GM21447 (cell line): ENCODE measurements around the gene GLIPR2.
A peak's percentile ranks its signal among the peaks of the same experiment; 100 is the strongest.
"Not testable (repeated sequence)": the region's sequence is repeated elsewhere in the genome, so short reads cannot be mapped to it uniquely, and the experiment has no call there.

Experiments
- ATAC-seq: cut with Tn5 transposase; IDR thresholded peaks from one replicate; pipeline ENCODE4 v1.9.1; 2021; ENCODE audit not compliant: unreplicated experiment

Gene GLIPR2

DNA sequence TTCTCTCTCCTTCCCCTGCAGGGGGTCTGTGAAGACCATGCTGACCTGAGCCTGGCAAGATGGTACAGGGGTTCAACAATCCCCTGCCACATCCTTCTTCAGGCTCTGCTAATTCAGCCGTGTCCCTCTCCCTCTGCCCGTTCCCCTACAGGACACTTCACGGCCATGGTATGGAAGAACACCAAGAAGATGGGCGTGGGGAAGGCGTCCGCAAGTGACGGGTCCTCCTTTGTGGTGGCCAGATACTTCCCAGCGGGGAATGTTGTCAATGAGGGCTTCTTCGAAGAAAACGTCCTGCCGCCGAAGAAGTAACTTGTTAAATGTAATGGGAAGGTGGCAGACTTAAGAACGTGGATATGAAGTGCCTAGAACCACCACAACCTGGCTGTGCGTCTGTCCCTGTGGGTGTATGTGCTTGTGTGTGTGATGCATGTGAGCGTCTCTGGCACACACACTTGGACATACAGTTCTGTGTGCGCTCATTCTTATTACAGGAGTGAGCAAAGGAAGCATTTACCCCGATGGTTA, 25.7 kb downstream of the GLIPR2 start:
- ATAC-seq, result no peak

DNA sequence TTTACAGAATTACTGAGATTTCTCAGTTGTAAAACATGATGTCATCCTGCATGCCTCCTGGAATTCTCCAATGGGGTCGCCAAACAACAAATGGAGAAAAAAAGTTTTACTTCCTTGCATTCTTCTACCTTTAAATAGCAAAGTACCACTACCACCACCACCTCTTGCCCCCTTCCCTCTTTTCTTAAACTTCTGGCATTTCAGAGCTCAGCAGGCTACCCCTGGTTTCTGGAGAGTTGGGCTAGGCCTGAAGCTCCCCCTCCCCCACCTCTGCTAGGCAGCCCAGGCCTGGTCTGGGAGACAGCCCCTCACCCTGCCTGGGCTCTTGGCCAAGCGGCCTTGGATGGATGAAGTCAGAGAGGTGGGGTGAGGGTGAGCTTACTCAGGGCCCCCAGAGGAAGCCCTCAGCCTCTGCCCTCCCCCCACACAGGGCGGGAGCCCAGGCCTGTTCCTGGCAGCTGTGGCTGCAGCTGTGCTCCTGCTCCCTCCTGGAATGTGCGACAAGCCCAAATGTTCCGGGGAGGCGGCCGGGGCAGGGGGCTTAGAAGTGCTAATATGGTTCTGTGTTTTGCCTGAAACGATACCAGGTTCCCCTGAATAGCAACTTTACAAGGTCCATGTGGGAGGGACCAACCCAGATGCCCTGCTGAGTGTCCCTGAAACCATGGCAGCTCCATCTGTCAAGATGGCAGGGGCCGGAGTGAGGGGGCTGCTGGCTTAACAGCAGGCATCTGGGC, 26.7 kb downstream of the GLIPR2 start:
- ATAC-seq, result no peak

DNA sequence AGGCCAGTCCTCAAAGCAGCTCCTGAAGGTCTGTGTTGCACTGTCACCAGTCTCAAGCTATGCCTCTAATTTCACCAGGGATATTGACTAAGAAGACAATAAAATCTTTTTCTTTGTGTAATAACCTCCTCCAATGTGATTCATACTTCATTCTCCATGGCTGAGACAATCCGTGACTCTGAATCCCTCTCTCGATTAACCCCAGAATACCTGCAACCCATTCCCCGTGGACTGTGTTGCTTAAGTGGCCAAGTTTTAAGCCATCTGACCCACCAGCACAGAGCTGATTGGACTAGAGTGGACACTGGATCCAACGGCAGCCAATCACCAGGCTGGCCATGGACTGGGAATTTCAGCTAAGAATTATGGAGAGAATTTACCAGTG, 27.2 kb downstream of the GLIPR2 start:
- no peak for ATAC-seq

DNA sequence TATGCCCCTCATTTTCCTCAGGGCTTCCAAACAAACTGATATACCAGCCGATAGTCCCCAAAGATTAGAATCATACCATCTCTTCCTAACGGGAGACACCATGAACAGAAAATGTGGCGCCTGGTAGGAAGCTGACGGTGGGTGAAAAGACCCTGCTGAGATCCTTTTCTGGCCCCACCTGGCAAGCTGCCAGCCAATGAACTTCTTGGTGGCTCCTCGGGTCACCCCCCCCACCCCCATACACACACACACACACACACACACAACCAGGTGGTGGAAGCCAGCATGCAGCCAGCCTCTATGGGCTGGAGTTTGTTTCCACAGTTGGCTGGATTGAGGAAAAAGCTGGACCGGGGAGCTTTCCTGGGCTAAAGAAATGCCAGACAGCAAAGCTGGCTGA, 27.8 kb downstream of the GLIPR2 start:
- no peak for ATAC-seq

DNA sequence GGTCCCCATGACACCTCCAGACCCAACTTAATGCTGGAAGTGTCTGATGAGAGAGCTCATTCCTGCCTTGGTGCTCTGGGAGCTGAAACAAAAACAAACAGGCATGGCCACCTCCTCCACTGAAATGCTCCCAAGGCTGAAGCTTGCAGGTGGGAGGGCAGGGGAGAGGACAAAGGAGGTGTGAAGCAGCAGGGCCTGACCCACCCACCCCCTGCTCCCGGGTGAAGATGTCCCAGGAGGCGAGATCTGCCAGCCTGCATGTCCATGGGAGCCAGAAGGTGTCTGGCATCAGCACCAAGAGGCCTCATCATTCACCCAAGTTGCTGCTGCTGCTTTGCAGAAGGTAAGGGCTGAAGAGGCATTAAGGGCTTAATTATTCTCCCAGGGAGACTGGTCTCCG, 28.5 kb downstream of the GLIPR2 start:
- ATAC-seq, result no peak

DNA sequence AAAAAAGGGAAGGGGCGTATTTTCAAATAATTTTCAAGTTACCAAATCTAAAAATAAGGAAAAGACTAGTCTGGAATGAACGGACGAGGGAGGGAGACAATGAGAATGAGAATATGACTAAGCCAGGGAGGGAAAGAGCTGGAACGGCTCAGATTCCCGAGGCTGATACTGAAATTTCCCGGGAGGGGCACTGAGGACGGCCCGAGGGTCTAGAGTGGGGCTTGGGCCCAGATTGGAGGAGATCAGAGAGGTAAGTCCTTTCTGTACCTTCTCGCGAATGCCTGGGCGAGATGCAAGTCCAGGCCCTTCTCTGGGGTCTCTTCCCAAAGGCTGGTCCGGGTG, 29.3 kb downstream of the GLIPR2 start:
- ATAC-seq, result no peak

DNA sequence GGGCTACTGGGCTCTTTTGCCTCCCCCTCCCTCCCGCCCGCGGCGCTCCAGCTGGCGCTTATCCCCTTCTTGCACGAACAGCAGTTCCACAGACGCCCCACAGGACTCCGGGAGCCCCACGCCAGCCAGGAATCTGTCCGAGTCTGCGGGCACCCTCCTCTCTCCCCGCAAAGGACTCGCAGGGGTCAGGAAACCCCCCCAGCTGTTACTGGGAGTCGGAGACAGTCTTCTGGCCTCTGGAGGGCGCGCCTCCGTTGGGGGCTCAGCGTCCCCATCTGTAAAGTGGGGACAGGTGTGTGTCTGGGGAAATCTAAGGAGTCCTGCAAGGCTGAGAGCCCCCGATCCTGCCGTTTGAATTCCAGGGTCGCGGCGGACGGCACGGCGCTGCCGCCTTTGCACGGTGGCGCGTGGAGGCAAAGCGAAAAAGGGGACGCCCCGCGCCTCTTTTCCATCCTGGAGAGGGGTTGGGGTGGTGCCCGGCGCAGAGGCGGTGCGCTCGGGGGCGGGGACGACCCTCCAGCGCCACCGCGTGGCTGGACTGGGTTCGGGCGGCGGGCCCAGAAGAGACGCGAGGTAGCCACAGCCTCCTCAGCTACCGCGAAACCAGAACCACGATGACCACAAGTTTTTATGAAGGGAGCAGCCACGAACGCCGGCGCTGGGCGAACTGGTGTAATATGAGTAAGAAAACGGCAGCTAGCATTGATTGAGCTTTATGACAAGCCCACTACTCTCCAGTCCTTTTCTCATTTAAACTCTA, 29.8 kb downstream of the GLIPR2 start:
- ATAC-seq, result peak; percentile 90

DNA sequence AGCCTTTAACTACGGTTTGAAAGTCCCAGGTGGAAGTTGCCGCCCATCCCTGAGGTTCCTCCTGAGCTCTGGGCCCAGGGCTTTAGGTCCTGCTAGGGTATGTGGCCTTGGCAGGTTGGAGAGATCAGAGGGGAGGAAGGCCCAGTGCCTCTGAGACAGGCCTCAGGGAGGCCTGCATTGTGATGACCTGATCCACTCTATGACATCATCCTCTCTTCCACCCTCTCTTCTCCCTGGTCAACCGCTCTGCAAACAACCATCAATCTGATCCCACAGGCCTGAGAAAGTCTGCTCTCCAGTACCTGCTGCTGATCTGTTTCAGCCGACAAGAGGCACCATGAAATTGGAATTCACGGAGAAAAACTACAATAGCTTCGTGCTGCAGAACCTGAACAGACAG, 32.6 kb downstream of the GLIPR2 start, which contains the start of gene CCIN:
TSS of gene CCIN (plus strand) at position 223 of the 400 bp plus-strand sequence. CDS start at position 338, 115 bp downstream.
- no peak for ATAC-seq

DNA sequence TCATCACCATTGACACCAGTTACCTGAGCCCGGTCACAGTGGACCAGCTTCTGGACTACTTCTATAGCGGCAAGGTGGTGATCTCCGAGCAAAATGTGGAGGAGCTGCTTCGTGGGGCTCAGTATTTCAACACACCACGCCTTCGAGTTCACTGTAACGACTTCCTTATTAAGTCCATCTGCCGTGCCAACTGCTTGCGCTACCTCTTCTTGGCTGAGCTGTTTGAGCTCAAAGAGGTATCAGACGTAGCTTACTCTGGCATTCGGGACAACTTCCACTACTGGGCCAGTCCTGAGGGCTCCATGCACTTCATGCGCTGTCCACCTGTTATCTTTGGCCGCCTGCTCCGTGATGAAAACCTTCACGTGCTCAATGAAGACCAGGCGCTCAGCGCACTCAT, 33.2 kb downstream of the GLIPR2 start:
- ATAC-seq, result no peak

DNA sequence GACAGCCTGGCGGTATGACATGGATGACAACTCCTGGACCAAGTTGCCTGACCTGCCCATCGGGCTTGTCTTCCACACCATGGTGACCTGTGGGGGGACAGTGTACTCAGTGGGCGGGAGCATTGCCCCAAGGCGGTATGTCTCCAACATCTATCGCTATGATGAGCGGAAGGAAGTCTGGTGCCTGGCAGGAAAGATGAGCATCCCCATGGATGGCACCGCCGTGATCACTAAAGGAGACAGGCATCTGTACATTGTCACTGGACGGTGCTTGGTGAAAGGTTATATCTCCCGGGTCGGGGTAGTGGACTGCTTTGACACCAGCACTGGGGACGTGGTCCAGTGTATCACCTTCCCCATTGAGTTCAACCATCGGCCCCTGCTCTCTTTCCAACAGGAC, 34.0 kb downstream of the GLIPR2 start:
- no peak for ATAC-seq

DNA sequence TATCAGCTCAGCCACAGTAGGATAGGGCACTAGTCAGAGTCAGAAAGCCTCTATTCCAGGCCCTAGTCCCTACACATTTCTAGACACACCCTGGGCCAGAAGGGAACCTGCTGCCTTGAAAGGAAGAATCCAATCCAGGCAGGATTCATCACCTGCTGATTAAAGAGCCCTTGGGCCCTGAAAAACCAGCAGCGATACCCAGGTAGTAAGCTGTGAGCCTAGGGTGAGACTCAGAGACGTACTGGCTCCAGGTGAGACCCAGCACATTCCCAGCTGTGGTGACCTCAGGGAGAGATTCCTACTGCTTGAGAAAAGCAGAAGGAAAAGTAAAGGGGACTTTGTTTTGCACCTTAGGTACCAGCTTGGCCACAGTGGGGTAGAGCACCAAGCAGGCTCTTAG, 37.3 kb downstream of the GLIPR2 start:
- ATAC-seq, result no peak

DNA sequence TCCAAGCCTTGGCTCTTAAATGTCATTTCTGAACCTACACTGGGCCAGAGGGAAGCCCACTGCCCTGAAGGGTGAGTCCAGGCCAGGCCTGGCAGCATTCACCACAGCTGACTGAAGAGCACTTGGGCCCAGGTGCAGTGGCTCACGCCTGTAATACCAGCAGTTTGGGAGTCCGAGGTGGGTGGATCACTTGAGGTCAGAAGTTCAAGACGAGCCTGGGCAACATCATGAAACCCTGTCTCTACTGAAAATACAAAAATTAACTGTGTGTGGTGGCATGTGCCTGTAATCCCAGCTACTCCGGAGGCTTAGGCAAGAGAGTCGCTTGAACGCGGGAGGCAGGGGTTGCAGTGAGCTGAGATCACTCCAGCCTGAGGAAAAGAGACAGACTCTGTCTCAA, 37.7 kb downstream of the GLIPR2 start:
- ATAC-seq, result no peak

DNA sequence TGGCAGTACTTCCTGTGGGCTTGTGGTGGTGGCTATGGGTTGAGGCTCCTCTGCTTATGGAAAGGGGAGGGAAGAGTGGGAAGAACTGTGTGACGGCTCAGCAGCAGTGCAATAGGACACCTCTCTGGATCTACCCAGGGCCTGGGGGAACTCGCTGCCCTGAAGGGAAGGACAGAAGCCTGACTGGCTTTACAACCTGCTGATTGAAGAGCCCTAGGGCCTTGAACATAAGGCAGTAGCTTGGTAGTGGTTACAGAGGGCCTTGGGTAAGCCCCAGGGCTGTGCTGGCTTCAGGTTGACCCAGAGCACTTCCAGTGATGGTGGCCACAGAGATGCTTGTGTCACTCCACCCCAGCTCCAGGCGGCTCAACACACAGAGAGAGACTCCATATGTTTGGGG, 38.2 kb downstream of the GLIPR2 start:
- no peak for ATAC-seq

DNA sequence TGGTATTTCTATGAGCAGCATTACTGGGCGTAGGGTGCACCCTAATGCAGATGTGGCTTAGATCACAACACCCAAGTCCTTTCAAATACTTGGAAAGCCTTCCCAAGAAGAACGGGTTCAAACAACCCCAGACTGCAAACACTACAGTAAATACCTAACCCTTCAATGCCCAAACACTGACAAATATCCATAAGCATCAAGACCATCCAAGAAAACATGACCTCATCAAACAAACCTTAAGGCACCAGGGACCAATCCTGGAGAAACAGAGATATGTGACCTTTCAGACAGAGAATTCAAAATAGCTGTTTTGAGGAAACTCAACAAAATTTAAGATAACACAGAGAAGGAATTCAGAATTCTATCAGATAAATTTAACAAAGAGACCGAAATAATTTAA, 38.7 kb downstream of the GLIPR2 start:
- not testable (repeated sequence) for ATAC-seq

DNA sequence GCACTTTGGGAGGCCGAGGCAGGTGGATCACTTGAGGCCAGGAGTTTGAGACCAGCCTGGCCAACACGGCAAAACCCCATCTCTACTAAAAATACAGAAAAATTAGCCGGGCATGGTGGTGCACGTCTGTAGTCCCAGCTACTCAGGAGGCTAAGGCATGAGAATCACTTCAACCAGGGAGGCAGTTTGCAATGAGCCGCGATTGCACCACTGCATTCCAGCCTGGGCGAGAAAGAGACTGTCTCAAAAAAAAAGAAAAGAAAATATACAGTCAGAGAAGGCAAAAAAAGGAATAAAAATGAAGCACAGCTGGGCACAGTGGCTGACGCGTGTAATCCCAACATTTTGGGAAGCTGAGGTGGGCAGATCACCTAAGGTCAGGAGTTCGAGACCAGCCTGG, 40.0 kb downstream of the GLIPR2 start:
- not testable (repeated sequence) for ATAC-seq

DNA sequence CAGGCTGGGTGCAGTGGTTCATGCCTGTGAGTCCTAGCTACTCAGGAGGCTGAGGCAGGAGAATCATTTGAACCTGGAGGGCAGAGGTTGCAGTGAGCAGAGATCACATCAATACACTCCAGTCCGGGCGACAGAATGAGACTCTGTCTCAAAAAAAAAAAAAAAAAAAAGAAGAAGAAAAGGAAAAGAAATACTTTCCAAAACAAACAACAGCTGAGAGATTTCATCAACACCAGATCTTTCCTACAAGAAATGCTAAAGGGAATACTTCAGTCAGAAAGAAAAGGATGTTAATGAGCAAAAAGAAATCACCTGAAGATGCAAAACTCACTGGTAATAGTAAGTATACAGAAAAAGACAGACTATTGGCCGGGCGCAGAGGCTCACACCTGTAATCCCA, 41.0 kb downstream of the GLIPR2 start:
- ATAC-seq, result no peak

DNA sequence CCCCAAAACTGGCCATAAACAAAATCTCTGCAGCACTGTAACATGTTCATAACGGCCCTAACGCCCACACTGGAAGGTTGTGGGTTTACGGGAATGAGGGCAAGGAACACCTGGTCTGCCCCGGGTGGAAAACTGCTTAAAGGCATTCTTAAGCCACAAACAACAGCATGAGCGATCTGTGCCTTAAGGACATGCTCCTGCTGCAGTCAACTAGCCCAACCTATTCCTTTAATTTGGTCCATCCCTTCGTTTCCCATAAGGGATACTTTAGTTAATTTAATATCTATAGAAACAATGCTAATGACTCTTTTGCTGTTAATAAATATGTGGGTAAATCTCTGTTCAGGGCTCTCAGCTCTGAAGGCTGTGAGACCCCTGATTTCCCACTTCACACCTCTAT, 43.7 kb downstream of the GLIPR2 start:
- not testable (repeated sequence) for ATAC-seq

DNA sequence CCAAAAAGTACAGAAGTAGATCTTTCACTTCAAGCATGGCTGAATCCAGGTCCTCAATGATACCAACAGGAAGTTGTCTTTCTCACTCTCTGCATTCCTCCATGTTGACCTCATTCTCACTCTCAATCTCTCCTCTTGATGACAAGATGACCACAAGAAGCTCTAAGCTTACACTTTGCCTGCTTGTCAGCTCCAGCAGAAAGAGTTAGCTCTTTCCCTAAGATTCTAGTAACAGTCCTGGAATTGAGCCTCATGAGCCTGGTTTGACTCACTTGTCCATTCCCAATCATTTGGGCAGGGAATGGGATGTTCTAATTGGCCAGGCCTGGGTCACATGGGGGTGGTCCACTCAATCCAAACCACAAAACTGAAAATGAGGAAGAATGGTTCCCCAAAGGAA, 50.9 kb downstream of the GLIPR2 start:
- no peak for ATAC-seq

DNA sequence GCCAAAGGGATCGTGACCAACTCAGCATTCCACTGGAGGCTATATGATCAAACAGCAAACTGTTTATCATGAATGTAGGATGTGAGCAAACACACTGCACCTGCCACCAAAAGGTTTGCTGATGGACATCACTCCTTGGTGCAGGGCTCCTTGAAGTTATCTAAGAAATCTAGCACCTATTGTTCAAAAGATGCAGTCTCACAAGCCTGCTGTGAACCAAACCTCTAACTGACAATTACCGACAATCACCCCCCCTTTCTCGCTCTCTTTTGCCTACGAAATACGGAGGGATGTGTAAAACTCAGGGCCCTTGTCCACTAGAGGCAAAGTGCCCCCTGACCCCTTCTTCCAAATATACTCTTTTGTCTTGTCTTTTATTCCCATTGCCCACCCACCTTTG, 51.7 kb downstream of the GLIPR2 start:
- no peak for ATAC-seq

DNA sequence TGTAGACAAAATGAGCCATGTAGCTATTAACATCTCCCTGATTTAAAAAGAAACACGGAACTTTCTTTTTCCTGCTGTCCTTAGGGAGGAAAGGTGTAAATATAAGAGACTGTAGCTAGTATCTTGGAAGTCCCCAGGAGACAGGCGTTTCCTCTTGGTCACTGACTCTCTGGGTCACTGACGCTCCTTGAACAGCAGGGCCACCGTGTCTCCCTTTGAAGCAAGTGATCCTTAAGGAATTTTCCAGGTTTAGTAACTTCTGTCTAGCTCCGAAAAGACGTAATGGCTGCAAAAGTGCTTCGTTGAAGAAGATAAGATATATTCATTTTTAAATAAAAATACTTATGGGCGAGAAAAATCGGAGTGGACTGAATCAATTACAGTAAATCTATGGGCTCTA, 53.4 kb downstream of the GLIPR2 start:
- ATAC-seq, result no peak

DNA sequence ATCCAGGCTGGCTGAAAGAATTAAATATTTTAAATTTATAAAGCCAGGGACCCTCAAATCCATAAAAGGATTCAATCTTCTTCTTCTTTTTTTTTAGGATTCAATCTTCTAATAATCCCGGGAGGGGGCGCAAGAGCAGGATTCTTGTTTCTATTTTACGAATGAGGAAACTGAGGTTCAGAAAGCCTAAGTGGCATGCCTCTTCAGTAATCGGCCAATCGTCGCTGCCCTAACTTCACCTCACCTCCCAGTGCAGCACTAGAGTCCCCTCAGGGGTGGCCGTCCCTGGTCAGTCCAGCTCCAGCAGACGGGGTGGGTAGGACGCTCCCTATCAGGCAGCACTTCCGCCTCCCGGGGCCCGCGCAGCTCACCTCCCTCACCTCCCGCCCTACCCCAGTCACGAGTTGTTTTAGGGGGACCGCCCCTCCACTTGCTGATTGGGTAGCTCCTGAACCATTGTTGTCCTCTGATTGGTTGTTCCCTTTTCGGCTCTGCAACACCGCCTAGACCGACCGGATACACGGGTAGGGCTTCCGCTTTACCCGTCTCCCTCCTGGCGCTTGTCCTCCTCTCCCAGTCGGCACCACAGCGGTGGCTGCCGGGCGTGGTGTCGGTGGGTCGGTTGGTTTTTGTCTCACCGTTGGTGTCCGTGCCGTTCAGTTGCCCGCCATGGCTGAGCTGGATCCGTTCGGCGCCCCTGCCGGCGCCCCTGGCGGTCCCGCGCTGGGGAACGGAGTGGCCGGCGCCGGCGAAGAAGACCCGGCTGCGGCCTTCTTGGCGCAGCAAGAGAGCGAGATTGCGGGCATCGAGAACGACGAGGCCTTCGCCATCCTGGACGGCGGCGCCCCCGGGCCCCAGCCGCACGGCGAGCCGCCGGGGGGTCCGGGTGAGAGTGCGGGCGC, 54.1 kb downstream of the GLIPR2 start, which contains the start of gene CLTA:
TSS of gene CLTA (plus strand) at position 534 of the 902 bp plus-strand sequence. CDS start at position 670, 136 bp downstream.
- ATAC-seq, result peak; percentile 97
